H9 (cell line): ENCODE results near the gene FBXL2. TPM values are rescaled to one million over a fixed set of nuclear protein-coding genes. Genes with fewer than 3 reads are reported as not detected.

Experiments
- DNase-seq: peaks from one replicate; pipeline ENCODE4 v3.0.0-alpha.2; 2017
- H2AFZ ChIP-seq: one replicate; pipeline ENCODE4 v1.6.1; 2013; ENCODE audit warnings: mild to moderate bottlenecking, low read length, control low read depth, moderate library complexity
- H2AK5ac ChIP-seq: 2 replicates; pipeline ENCODE4 v1.6.1; 2013; ENCODE audit warnings: low read length, control low read depth, mixed read lengths; ENCODE audit not compliant: insufficient read length
- H2BK120ac ChIP-seq: one replicate; pipeline ENCODE4 v1.6.1; 2013; ENCODE audit warnings: low read depth, mild to moderate bottlenecking, low read length, control low read depth, inconsistent platforms; ENCODE audit not compliant: poor library complexity, severe bottlenecking
- H2BK12ac ChIP-seq: 2 replicates; pipeline ENCODE4 v1.6.1; 2013; ENCODE audit warnings: low read length, control low read depth, mixed read lengths, low read depth; ENCODE audit not compliant: insufficient read length
- H2BK15ac ChIP-seq: 2 replicates; pipeline ENCODE4 v1.6.1; 2013; ENCODE audit warnings: low read depth, low read length, control low read depth
- H2BK20ac ChIP-seq: one replicate; pipeline ENCODE4 v1.6.1; 2013; ENCODE audit warnings: low read depth, mild to moderate bottlenecking, low read length, control low read depth, inconsistent platforms; ENCODE audit not compliant: poor library complexity, severe bottlenecking
- H2BK5ac ChIP-seq: 2 replicates; pipeline ENCODE4 v1.6.1; 2013; ENCODE audit warnings: low read length, control low read depth, mixed read lengths; ENCODE audit not compliant: insufficient read length
- H3K14ac ChIP-seq: 2 replicates; pipeline ENCODE4 v1.6.1; 2013; ENCODE audit warnings: low read length, control low read depth; ENCODE audit not compliant: insufficient read depth
- H3K18ac ChIP-seq: 2 replicates; pipeline ENCODE4 v1.6.1; 2013; ENCODE audit warnings: low read depth, mild to moderate bottlenecking, mixed read lengths, low read length, control low read depth; ENCODE audit not compliant: insufficient read length
- H3K23ac ChIP-seq: 2 replicates; pipeline ENCODE4 v1.6.1; 2013; ENCODE audit warnings: low read length, control low read depth, mixed read lengths, low read depth; ENCODE audit not compliant: insufficient read length
- H3K23me2 ChIP-seq: 2 replicates; pipeline ENCODE4 v1.6.1; 2013; ENCODE audit warnings: low read depth, mild to moderate bottlenecking, mixed read lengths, low read length, control low read depth; ENCODE audit not compliant: insufficient read length, poor library complexity, severe bottlenecking
- H3K27ac ChIP-seq: 2 replicates; pipeline ENCODE4 v1.5.1; 2013; ENCODE audit warnings: low read length, control low read depth, mixed read lengths, low read depth; ENCODE audit not compliant: insufficient read length
- H3K27me3 ChIP-seq: 2 replicates; pipeline ENCODE4 v1.6.1; 2013; ENCODE audit warnings: low read length, control low read depth, inconsistent platforms; ENCODE audit not compliant: insufficient read depth
- H3K4ac ChIP-seq: 2 replicates; pipeline ENCODE4 v1.6.1; 2013; ENCODE audit warnings: low read depth, mild to moderate bottlenecking, control low read depth, inconsistent platforms, low read length, moderate library complexity
- H3K4me1 ChIP-seq: 2 replicates; pipeline ENCODE4 v1.6.1; 2013; ENCODE audit warnings: low read length, control low read depth, inconsistent platforms; ENCODE audit not compliant: insufficient read depth
- H3K4me2 ChIP-seq: 2 replicates; pipeline ENCODE4 v1.6.1; 2013; ENCODE audit warnings: low read length, control low read depth, mixed read lengths; ENCODE audit not compliant: insufficient read length, insufficient read depth
- H3K56ac ChIP-seq: 2 replicates; pipeline ENCODE4 v1.6.1; 2013; ENCODE audit warnings: low read depth, mild to moderate bottlenecking, mixed read lengths, low read length, control low read depth; ENCODE audit not compliant: insufficient read length
- H3K79me1 ChIP-seq: 2 replicates; pipeline ENCODE4 v1.6.1; 2013; ENCODE audit warnings: low read depth, mild to moderate bottlenecking, moderate library complexity, low read length, control low read depth, inconsistent platforms; ENCODE audit not compliant: insufficient read depth, poor library complexity, severe bottlenecking
- H3K79me2 ChIP-seq: 2 replicates; pipeline ENCODE4 v1.6.1; 2013; ENCODE audit warnings: low read length, control low read depth, inconsistent platforms; ENCODE audit not compliant: insufficient read depth
- H3K9ac ChIP-seq: 2 replicates; pipeline ENCODE4 v1.6.1; 2013; ENCODE audit warnings: low read length, control low read depth, mixed read lengths; ENCODE audit not compliant: insufficient read length; ENCODE audit errors: extremely low read depth
- H3K9me3 ChIP-seq: one replicate; pipeline ENCODE4 v1.6.1; 2013; ENCODE audit warnings: low read depth, low read length, inconsistent platforms; ENCODE audit not compliant: control insufficient read depth
- H3T11ph ChIP-seq: one replicate; pipeline ENCODE4 v1.6.1; 2013; ENCODE audit warnings: mild to moderate bottlenecking, low read length, control low read depth, inconsistent platforms
- H4K20me1 ChIP-seq: one replicate; pipeline ENCODE4 v1.6.1; 2013; ENCODE audit not compliant: control insufficient read depth, insufficient read length, insufficient read depth
- H4K5ac ChIP-seq: 2 replicates; pipeline ENCODE4 v1.6.1; 2013; ENCODE audit warnings: low read depth, mild to moderate bottlenecking, mixed read lengths, low read length, control low read depth; ENCODE audit not compliant: insufficient read length
- H4K8ac ChIP-seq: replicated peaks from 2 replicates; pipeline ENCODE4 v1.6.1; 2013; ENCODE audit warnings: low read length, control low read depth, mixed read lengths, low read depth; ENCODE audit not compliant: insufficient read length
- H4K91ac ChIP-seq: 2 replicates; pipeline ENCODE4 v1.6.1; 2013; ENCODE audit warnings: low read depth, mild to moderate bottlenecking, moderate library complexity, mixed read lengths, low read length, control low read depth; ENCODE audit not compliant: insufficient read length
- H3K27ac Mint-ChIP-seq, 3 experiments: 2 replicates in 2 of 3; 3 replicates in 1 of 3; pipeline ENCODE4 v1.8.0; 2020 to 2021; ENCODE audit warnings: mixed read lengths in 3 of 3, mild to moderate bottlenecking in 1 of 3, moderate library complexity in 1 of 3
- H3K27me3 Mint-ChIP-seq: 2 replicates; pipeline ENCODE4 v1.8.0; 2021; ENCODE audit warnings: low read depth, mild to moderate bottlenecking, moderate library complexity, mixed read lengths
- H3K36me3 Mint-ChIP-seq, 3 experiments: 2 replicates in 2 of 3; 3 replicates in 1 of 3; pipeline ENCODE4 v1.8.0; 2020 to 2021; ENCODE audit warnings: low read depth in 3 of 3, mixed read lengths in 3 of 3; ENCODE audit not compliant: insufficient read depth in 1 of 3
- H3K4me1 Mint-ChIP-seq, 2 experiments: 2 replicates each; pipeline ENCODE4 v1.8.0; 2020; ENCODE audit warnings: mixed read lengths in 2 of 2
- H3K4me3 Mint-ChIP-seq, 2 experiments: 2 replicates in 1 of 2; 3 replicates in 1 of 2; pipeline ENCODE4 v1.8.0; 2020 to 2021; ENCODE audit warnings: mild to moderate bottlenecking in 2 of 2, mixed read lengths in 2 of 2, moderate library complexity in 1 of 2
- H3K9me3 Mint-ChIP-seq, 2 experiments: 2 replicates in 1 of 2; 3 replicates in 1 of 2; pipeline ENCODE4 v1.8.0; 2020; ENCODE audit warnings: mild to moderate bottlenecking in 2 of 2, mixed read lengths in 2 of 2, moderate library complexity in 1 of 2
- CTCF ChIP-seq: fragments of 200-600 bp; sonication (generic); conservative IDR thresholded peaks from 3 replicates; pipeline ENCODE4 v1.8.0; 2021; ENCODE audit warnings: antibody characterized with exemption, mild to moderate bottlenecking
- WGBS: extraction: QIAGEN DNeasy Blood & Tissue Kit; methylation state at CpG from one replicate; pipeline ENCODE4 v1.1.7; 2013; ENCODE audit warnings: missing lambda C conversion rate, low lambda C conversion rate, mixed read lengths; ENCODE audit not compliant: insufficient read length; ENCODE audit errors: extremely low coverage; 5-methylcytosine and 5-hydroxymethylcytosine counted together
- total RNA-seq: library from RNA; stranded (reverse); gene quantifications from 2 replicates; pipeline ENCODE4 v1.2.1, GENCODE V29; 2021

FBXL2 gene
- total RNA-seq, 1 experiment from 2014 or later = 2.7 TPM

DNA sequence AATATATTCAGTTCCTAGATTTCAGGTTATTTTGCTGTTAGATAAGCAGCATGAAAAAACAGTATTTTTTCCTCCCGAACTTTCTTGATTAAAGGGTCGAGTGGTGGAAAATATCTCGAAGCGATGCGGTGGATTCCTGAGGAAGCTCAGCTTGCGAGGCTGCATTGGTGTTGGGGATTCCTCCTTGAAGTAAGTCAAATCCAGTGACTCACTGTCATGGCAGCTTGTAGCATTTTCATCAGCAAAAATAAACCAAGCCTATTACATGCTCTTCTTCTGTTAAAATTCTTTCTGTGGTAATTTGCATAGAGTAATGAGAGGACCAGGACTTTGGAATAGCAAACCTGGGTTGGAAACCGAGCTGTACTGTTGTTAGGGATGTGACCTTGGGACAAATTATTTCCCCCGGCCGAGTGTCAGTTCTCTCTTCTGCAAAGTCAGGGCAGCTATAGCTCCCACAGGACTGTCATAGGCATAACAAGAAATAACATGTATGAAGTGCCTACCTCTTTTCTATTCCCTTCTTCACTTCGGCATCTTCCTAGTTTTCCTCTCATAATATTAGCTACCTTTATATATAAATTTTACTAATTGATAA is 87.4 kb downstream of the FBXL2 start:
- Histone ChIP-seq H3K4me2 (no peak overlapping the region), H3K27ac (no peak overlapping the region), H4K20me1 (no peaks in the 10 kb centered on the region), H3K4ac (no peak overlapping the region), H4K91ac (no peak overlapping the region), H3K27me3 (no peaks in the 10 kb centered on the region), H3K18ac (no peak overlapping the region), H2BK5ac (no peak overlapping the region), H2AFZ (no peak overlapping the region), H3K4me1 (no peaks in the 10 kb centered on the region), H4K5ac (no peak overlapping the region), H3K9me3 (no peaks in the 10 kb centered on the region), H3K79me1 (no peaks in the 10 kb centered on the region), H2AK5ac (no peak overlapping the region), H4K8ac (no peak overlapping the region), H2BK12ac (no peak overlapping the region), H3K14ac (no peak overlapping the region), H3K56ac (no peak overlapping the region), H3K9ac (no peak overlapping the region), H3K23me2 (no peaks in the 10 kb centered on the region), H2BK20ac (no peak overlapping the region), H3K23ac (no peak overlapping the region), H3K79me2 (no peaks in the 10 kb centered on the region), H2BK15ac (no peak overlapping the region), H2BK120ac (no peak overlapping the region), H3T11ph (no peak overlapping the region)
- TF ChIP-seq CTCF = no peak
- Mint-ChIP-seq H3K27me3 (no peaks in the 10 kb centered on the region), H3K9me3 (no peaks in the 10 kb centered on the region), H3K36me3 (no peaks in the 10 kb centered on the region), H3K4me1 (peaks cover 10% of the 10 kb centered on the region in 2 experiments), H3K27ac (no peak overlapping the region; a peak in 2 of 7 replicates), H3K4me3 (no peak overlapping the region)
- no CpG with 5 or more reads among the region's 10 CpGs for WGBS
- DNase-seq = no peak
